Mesenchymal stem cell (in vitro differentiated cells and primary cell): ENCODE data around the gene ANKH.
A peak's percentile ranks its signal among the peaks of the same experiment; 100 is the strongest.

Experiments used
- DNase-seq: peaks from one replicate; pipeline ENCODE4 v3.0.0-alpha.2; 2013
- H2AFZ ChIP-seq: one replicate; pipeline ENCODE4 v1.6.1; 2013; ENCODE audit warnings: low read depth, mild to moderate bottlenecking, control low read depth, inconsistent platforms, low read length, moderate library complexity
- H2AK5ac ChIP-seq: 2 replicates; pipeline ENCODE4 v1.6.1; 2013; ENCODE audit warnings: low read length, moderate library complexity, mild to moderate bottlenecking, inconsistent platforms; ENCODE audit not compliant: severe bottlenecking
- H2BK120ac ChIP-seq: one replicate; pipeline ENCODE4 v1.6.1; 2013; ENCODE audit warnings: low read depth, mild to moderate bottlenecking, inconsistent platforms, low read length, moderate library complexity
- H2BK12ac ChIP-seq, 2 experiments: one replicate each; pipeline ENCODE4 v1.6.1; 2013; ENCODE audit warnings: inconsistent platforms in 2 of 2, low read length in 2 of 2, mild to moderate bottlenecking in 2 of 2, moderate library complexity in 2 of 2, control low read depth in 1 of 2
- H2BK15ac ChIP-seq: one replicate; pipeline ENCODE4 v1.6.1; 2013; ENCODE audit warnings: mild to moderate bottlenecking, low read depth, inconsistent platforms; ENCODE audit not compliant: poor library complexity, severe bottlenecking
- H2BK5ac ChIP-seq: 2 replicates; pipeline ENCODE4 v1.6.1; 2013; ENCODE audit warnings: low read depth, mild to moderate bottlenecking, low read length, control low read depth, inconsistent platforms; ENCODE audit not compliant: poor library complexity, severe bottlenecking
- H3K14ac ChIP-seq, 2 experiments: one replicate each; pipeline ENCODE4 v1.6.1; 2013; ENCODE audit warnings: inconsistent platforms in 2 of 2, low read length in 2 of 2, control low read depth in 1 of 2, mild to moderate bottlenecking in 1 of 2, moderate library complexity in 1 of 2
- H3K18ac ChIP-seq, 2 experiments: one replicate each; pipeline ENCODE4 v1.6.1; 2013; ENCODE audit warnings: inconsistent platforms in 2 of 2, low read length in 2 of 2, control low read depth in 1 of 2, low read depth in 1 of 2, mild to moderate bottlenecking in 1 of 2
- H3K23ac ChIP-seq, 2 experiments: one replicate each; pipeline ENCODE4 v1.6.1; 2013; ENCODE audit warnings: inconsistent platforms in 2 of 2, low read length in 2 of 2, mild to moderate bottlenecking in 2 of 2, moderate library complexity in 2 of 2, control low read depth in 1 of 2
- H3K27ac ChIP-seq: 2 replicates; pipeline ENCODE4 v1.5.1; 2013; ENCODE audit warnings: mild to moderate bottlenecking, moderate library complexity, low read length, control low read depth, inconsistent platforms; ENCODE audit not compliant: poor library complexity, severe bottlenecking
- H3K27me3 ChIP-seq, 2 experiments: 2 replicates each; pipeline versions ENCODE4 v1.6.1 to v1.7.0; 2013; ENCODE audit warnings: low read length in 2 of 2, mild to moderate bottlenecking in 2 of 2, moderate library complexity in 2 of 2, control low read depth in 1 of 2, inconsistent platforms in 1 of 2; ENCODE audit not compliant: control insufficient read depth in 1 of 2, insufficient read depth in 1 of 2
- H3K36me3 ChIP-seq, 2 experiments: 2 replicates each; pipeline versions ENCODE4 v1.6.1 to v1.7.0; 2013; ENCODE audit warnings: low read length in 2 of 2, control low read depth in 1 of 2, inconsistent platforms in 1 of 2, low read depth in 1 of 2, mild to moderate bottlenecking in 1 of 2; ENCODE audit not compliant: insufficient read depth in 2 of 2, control insufficient read depth in 1 of 2
- H3K4ac ChIP-seq, 2 experiments: one replicate each; pipeline ENCODE4 v1.6.1; 2013; ENCODE audit warnings: inconsistent platforms in 2 of 2, low read length in 2 of 2, mild to moderate bottlenecking in 2 of 2, moderate library complexity in 2 of 2, control low read depth in 1 of 2, low read depth in 1 of 2
- H3K4me1 ChIP-seq: 2 replicates; pipeline ENCODE4 v1.6.1; 2013; ENCODE audit warnings: low read depth, low read length, control low read depth; ENCODE audit not compliant: control insufficient read depth, insufficient read depth
- H3K4me2 ChIP-seq: 2 replicates; pipeline ENCODE4 v1.6.1; 2013; ENCODE audit warnings: low read length, mild to moderate bottlenecking, inconsistent platforms; ENCODE audit not compliant: poor library complexity, severe bottlenecking
- H3K4me3 ChIP-seq, 2 experiments: 2 replicates each; pipeline versions ENCODE4 v1.5.1 to v1.7.0; 2013; ENCODE audit warnings: low read length in 2 of 2, mild to moderate bottlenecking in 2 of 2, control low read depth in 1 of 2, low read depth in 1 of 2; ENCODE audit not compliant: insufficient read depth in 1 of 2
- H3K79me1 ChIP-seq: replicated peaks from 2 replicates; pipeline ENCODE4 v1.6.1; 2013; ENCODE audit warnings: mild to moderate bottlenecking, control low read depth, low read length, inconsistent platforms; ENCODE audit not compliant: poor library complexity, severe bottlenecking
- H3K9ac ChIP-seq: 2 replicates; pipeline ENCODE4 v1.7.0; 2013; ENCODE audit warnings: mild to moderate bottlenecking, low read length, moderate library complexity
- H3K9me3 ChIP-seq: 2 replicates; pipeline ENCODE4 v1.7.0; 2013; ENCODE audit warnings: mild to moderate bottlenecking, low read length; ENCODE audit not compliant: control insufficient read depth
- H4K8ac ChIP-seq: one replicate; pipeline ENCODE4 v1.6.1; 2013; ENCODE audit warnings: inconsistent platforms, mild to moderate bottlenecking, low read length, moderate library complexity
- H4K91ac ChIP-seq: one replicate; pipeline ENCODE4 v1.6.1; 2013; ENCODE audit warnings: mild to moderate bottlenecking, low read length, inconsistent platforms
- WGBS: methylation state at CpG from one replicate; pipeline ENCODE4 v1.1.7; 2013; ENCODE audit warnings: mixed read lengths; 5-methylcytosine and 5-hydroxymethylcytosine counted together

Gene ANKH

DNA sequence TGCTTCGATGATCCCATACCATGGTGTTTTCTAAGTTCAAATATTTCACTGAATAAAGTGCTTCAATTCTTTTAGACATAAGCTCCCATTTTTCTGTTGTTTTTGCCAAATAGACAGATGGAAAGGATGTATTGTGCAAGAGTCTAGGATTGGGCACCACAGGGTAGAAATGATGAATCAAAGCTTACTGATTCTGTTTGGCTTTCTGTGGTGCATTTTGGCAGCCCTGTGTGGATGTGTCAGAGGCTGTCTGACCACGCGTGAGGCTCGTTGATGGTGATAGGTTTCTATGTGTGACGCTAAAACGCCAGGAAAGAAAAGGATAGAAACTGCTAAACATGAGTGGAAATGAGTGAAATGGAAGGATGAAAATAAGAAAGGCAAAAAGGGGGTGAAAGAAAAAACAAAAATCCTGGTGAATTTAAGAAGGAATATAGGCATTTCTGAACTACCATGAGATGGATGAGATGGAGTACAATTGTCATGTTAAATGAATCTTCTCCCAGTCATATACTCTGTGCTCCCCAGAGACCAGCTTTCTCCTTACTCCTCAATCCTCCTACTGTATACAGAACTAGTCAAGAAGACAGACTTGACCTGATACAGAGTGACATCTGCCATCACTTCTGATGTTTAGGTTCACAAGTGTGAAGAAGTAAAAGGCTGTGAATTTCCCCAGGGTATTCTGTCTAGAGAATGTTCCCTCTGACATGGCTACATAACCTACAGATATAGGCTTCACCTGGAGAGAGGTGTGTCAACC is 54.4 kb downstream of the ANKH start:
- no peak overlapping the region for H4K91ac ChIP-seq
- H3K27ac ChIP-seq: no peak overlapping the region
- H2AK5ac ChIP-seq: no peak overlapping the region
- no peak overlapping the region for H2AFZ ChIP-seq
- H3K36me3 ChIP-seq: peaks cover 0 to 8% of the 10 kb centered on the region in 2 experiments
- no peak overlapping the region for H3K18ac ChIP-seq
- WGBS: 85% methylated on average over 5 of the region's 6 CpGs
- no peak overlapping the region for H3K14ac ChIP-seq
- H2BK12ac ChIP-seq: no peak overlapping the region
- H2BK120ac ChIP-seq: no peak overlapping the region
- H3K79me1 ChIP-seq: no peaks in the 10 kb centered on the region
- peak overlapping the region; percentile 55 for H3K9ac ChIP-seq
- no peak overlapping the region for H4K8ac ChIP-seq
- peak overlapping the region in 1 of 2 experiments; percentile 41 for H3K4me3 ChIP-seq
- no peaks in the 10 kb centered on the region for H3K27me3 ChIP-seq
- no peak overlapping the region for H2BK5ac ChIP-seq
- peak; percentile 18 for DNase-seq
- H3K4me2 ChIP-seq: no peak overlapping the region
- H3K4ac ChIP-seq: no peak overlapping the region
- H3K23ac ChIP-seq: no peak overlapping the region
- no peak overlapping the region for H2BK15ac ChIP-seq
- no peaks in the 10 kb centered on the region for H3K9me3 ChIP-seq
- no peaks in the 10 kb centered on the region for H3K4me1 ChIP-seq

DNA sequence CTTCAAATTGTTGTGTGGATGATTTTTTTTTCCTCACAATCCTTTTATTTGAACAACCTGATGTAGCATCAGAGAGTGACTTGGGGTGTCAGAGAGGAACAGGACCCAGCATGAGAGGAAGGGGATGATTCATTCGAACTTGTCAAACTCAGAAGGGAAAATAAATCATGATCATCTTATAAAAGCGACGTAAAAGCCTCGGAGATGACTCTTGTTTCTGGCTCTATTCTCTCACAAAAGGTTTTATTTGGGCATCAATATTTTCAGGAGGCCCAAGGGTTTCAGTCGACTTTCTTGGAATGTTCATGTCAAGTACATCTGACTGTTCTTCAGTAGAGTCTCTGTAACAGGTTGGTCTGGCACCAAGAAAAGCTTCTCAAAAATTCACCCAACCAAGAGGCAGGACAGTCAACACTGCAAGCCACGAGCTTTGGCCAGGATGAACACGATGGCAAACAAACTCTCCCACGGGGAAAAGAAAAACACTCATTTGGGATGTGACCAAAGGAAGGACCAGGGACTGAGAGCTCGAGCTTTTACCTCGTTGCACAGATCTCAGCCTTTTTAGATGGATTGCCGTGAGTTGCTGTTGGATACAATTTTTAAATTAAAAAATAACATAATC is 55.1 kb downstream of the ANKH start:
- no peak overlapping the region for H3K4me3 ChIP-seq
- no peak overlapping the region for H2BK120ac ChIP-seq
- H3K27ac ChIP-seq: no peak overlapping the region
- no peak overlapping the region for H2AFZ ChIP-seq
- no peak overlapping the region for H2BK5ac ChIP-seq
- no peak overlapping the region for H4K91ac ChIP-seq
- no peaks in the 10 kb centered on the region for H3K27me3 ChIP-seq
- no peak overlapping the region for H3K4ac ChIP-seq
- no peak overlapping the region for H3K23ac ChIP-seq
- 80% methylated on average over 8 of the region's 11 CpGs for WGBS
- no peak overlapping the region for H4K8ac ChIP-seq
- no peak overlapping the region for H3K4me2 ChIP-seq
- H3K14ac ChIP-seq: no peak overlapping the region
- no peaks in the 10 kb centered on the region for H3K4me1 ChIP-seq
- no peak overlapping the region for H2BK15ac ChIP-seq
- H2BK12ac ChIP-seq: no peak overlapping the region
- H3K18ac ChIP-seq: no peak overlapping the region
- H3K36me3 ChIP-seq: peaks cover 0 to 9% of the 10 kb centered on the region in 2 experiments
- H3K9me3 ChIP-seq: no peaks in the 10 kb centered on the region
- H2AK5ac ChIP-seq: no peak overlapping the region
- H3K9ac ChIP-seq: peak overlapping the region; percentile 8
- no peaks in the 10 kb centered on the region for H3K79me1 ChIP-seq
- DNase-seq: no peak

DNA sequence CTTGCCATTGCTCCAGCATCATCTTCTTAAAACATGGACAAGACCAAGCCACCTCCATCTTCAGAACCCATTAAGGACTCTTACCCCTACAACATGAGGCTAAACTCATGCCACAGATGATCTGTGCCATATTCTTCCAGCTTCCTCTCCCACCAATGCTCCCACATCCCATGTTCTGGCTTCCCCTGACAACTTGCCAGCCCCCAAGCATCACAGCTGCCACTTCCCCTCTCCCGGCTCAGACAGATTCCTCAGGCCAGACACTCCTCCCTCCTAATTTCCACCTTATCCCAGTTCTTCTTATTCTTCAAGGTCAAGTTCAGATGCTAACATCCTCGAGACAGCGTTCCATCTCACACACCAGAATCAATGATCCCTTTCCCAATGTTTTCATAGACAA is 57.8 kb downstream of the ANKH start:
- no peak overlapping the region for H4K8ac ChIP-seq
- WGBS: 94% methylated on average over 3 of the region's 3 CpGs
- no peak for DNase-seq
- no peak overlapping the region for H2BK15ac ChIP-seq
- H2AFZ ChIP-seq: no peak overlapping the region
- no peak overlapping the region for H3K4me3 ChIP-seq
- H3K14ac ChIP-seq: no peak overlapping the region
- H3K4ac ChIP-seq: no peak overlapping the region
- H3K9me3 ChIP-seq: no peaks in the 10 kb centered on the region
- H3K4me1 ChIP-seq: peaks cover 4% of the 10 kb centered on the region
- no peak overlapping the region for H2BK12ac ChIP-seq
- no peaks in the 10 kb centered on the region for H3K27me3 ChIP-seq
- H3K79me1 ChIP-seq: no peaks in the 10 kb centered on the region
- no peak overlapping the region for H2BK5ac ChIP-seq
- H2AK5ac ChIP-seq: no peak overlapping the region
- H3K36me3 ChIP-seq: peaks cover 0 to 9% of the 10 kb centered on the region in 2 experiments
- H3K23ac ChIP-seq: no peak overlapping the region
- no peak overlapping the region for H3K27ac ChIP-seq
- H3K9ac ChIP-seq: no peak overlapping the region
- no peak overlapping the region for H3K4me2 ChIP-seq
- H3K18ac ChIP-seq: peak overlapping the region in 1 of 2 experiments; percentile 50
- no peak overlapping the region for H2BK120ac ChIP-seq
- H4K91ac ChIP-seq: no peak overlapping the region

DNA sequence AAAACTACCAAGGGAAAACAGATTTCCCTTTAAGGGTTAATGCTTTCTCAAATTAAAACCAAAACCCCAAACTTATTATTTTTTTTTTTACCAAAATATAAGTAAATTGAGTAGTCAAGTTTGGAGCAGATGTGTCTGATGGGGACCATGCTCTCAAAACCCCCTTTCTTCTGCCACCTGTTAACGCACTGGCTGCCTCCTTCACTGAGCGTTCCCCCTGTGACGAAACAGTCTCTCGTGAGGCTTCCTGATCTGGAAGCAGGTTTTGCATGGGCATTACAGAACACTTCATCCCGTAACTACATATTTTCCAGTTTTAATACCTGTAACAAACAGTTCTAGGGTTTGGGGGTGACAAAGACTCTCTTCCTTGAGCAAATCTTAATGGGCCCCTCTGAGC is 59.4 kb downstream of the ANKH start:
- Histone ChIP-seq H2BK5ac (no peak overlapping the region), H4K8ac (no peak overlapping the region), H2BK12ac (peak overlapping the region in 1 of 2 experiments; percentile 38), H4K91ac (no peak overlapping the region), H3K27me3 (no peaks in the 10 kb centered on the region), H3K4ac (no peak overlapping the region), H3K36me3 (peaks cover 0 to 9% of the 10 kb centered on the region in 2 experiments), H3K9me3 (no peaks in the 10 kb centered on the region), H3K23ac (no peak overlapping the region), H3K4me2 (no peak overlapping the region), H2AK5ac (no peak overlapping the region), H2AFZ (no peak overlapping the region), H2BK15ac (no peak overlapping the region), H3K9ac (no peak overlapping the region), H3K14ac (no peak overlapping the region), H3K18ac (no peak overlapping the region), H2BK120ac (no peak overlapping the region), H3K4me3 (no peak overlapping the region), H3K79me1 (no peaks in the 10 kb centered on the region), H3K4me1 (peaks cover 4% of the 10 kb centered on the region), H3K27ac (no peak overlapping the region)
- no peak for DNase-seq
- WGBS: 100% methylated on average over 5 of the region's 5 CpGs
